NK-92 treated with Interleukin-12 subunit alpha and Interleukin-12 subunit beta, amount 100 ng/mL, for 24 hours (cell line): Measurements from ENCODE around the gene SELENOF.

Experiments
- DNase-seq: peaks from one replicate; lab custom pipeline; 2025; lab: John Stamatoyannopoulos, UW

Gene SELENOF

GRCh38 chr1:86913896-86914600, at the start of gene SELENOF:
Gene SELENOF, minus strand, starts transcription at chr1:86914126. Its CDS starts 15 bp downstream, at chr1:86914111.
- DNase-seq: peak; percentile 96

DNA sequence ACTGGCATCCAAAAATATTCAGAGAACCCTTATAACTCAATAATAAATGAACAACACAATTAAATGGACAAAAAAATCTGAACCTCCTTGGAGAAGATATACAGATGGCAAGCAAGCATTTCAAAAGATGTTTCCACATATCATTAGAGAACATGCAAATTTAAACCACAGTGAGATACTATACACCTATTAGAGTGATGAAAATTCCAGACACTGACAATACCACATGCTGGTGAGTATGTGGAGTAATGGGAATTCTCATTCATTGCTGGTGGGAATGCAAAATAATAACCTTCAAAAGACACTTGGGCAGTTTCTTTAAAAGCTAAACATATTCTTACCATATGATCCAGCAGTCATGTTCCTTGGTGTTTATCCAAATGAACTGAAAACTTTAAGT, 46.6 kb upstream of the SELENOF start:
- no peak for DNase-seq

DNA sequence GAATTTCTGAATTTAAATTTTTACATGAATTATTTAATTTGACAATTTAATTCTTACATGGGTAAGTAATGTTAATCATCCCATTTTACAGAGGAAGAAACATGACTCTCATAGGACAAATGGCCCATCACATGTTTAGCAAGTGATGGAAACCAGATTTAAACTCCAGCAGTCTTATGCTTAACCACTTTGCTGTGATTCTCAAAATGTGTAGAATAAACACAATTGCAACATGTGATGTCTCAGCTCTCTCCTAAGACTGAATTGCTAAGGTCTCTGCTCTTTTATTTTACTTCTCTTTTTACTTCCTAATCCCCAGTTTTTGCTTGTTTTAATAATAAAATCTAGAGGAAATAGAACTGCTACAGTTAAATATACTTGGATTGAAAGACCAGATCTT, 43.3 kb upstream of the SELENOF start:
- DNase-seq: no peak

- DNase-seq: no peak
These were observed 42.3 kb upstream of the SELENOF start for GRCh38 chr1:86956221-86956620.

GRCh38 chr1:86955678-86956077, 41.8 kb upstream of the SELENOF start:
- no peak for DNase-seq

- DNase-seq: no peak
These were observed 39.2 kb upstream of the SELENOF start for GRCh38 chr1:86953167-86953566.

GRCh38 chr1:86951430-86951829, 37.5 kb upstream of the SELENOF start:
- no peak for DNase-seq

- DNase-seq: no peak
These were observed 36.9 kb upstream of the SELENOF start for GRCh38 chr1:86950712-86951419.

DNA sequence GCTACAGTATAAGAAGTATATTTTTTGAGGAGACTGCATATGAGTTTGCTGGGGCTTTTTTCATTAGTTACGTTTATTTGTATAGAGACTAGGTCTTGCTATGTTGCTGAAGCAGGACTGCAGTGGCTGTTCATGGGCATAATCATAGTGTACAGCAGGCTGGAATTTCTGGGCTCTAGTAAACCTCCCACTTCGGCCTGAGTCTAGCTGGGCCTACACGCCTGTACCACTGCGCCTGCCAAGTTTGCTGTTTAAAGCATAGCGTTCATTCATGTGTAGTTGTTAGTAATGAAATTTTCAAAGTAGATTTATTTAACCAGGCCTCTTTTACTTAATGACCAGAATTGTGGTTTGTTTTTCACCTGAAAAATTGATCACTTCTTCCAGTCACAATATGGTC, 34.3 kb upstream of the SELENOF start:
- DNase-seq: no peak

GRCh38 chr1:86942743-86943142, 28.8 kb upstream of the SELENOF start:
- DNase-seq: no peak

GRCh38 chr1:86942042-86942441, 28.1 kb upstream of the SELENOF start:
- DNase-seq: no peak

DNA sequence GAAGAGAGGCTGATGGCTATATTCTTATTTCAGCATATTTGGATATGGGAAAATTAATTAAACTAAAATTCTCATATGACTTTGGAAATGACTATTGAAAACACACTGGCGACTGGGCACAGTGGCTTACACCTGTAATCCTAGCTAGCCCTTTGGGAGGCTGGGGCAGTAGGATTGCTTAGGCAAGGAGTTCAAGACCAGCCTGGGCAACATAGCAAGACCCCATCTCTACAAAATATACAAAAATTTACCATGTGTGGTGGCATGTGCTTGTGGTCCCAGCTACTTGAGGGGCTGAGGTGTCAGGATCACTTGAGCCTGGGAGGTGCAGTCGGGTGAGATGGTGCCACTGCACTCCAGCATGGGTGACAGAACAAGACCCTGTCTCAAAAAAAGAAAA, 26.7 kb upstream of the SELENOF start:
- DNase-seq: no peak

DNA sequence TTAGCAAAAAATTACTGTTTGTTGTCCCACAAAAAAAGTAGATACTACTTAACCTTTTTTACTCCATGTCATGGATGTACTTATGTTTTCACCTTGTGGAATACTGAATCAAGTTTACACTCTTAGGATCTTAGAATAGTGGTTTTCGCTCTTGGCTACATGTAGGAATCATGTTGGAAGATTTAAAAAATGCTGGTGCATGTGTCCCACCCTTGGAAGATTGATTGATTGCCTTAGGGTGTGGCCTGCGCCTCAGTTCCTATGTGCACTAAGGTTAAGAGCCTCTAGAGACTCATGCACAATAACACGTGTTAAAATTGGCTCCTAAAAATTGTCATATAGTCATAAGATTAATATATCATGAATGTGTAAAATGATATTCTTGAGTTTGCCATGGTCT, 25.5 kb upstream of the SELENOF start:
- no peak for DNase-seq

DNA sequence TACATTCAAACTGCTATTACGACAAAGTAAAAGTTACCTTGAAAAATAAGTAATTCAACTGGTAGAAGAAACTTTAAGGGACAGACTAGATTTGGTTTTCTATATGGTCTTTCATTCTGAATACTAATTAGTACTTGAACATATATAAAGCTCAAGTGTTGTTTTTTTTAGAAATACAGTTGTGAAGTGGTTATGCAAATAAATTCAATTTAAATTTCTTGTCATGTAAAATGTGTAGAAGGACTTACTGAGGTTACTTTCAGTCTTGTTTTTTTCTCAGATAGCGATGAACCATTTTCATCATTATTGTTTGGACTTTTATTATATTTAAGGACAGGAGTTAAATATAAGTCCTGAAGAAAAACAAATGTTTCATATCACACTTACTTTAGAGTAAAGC, 24.9 kb upstream of the SELENOF start:
- DNase-seq: no peak

DNA sequence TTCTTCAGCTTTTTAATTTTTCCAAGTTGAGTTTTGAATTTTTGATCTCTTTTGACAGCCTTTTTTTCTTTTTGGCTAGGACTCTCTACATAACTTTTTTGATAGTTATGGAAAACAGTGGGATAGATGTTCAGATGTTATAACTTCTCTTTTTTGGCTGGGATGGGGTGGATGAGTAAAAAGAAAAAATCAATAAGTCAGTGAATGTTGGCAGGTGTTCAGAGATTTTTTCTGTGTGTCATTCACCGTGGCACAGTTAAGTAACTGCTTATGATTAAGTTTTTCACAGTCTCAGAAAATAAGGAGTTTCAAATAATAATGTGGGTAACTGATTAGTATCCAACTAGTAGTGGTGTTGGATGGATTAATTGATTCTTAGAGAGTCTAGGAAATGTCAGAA, 24.5 kb upstream of the SELENOF start:
- no peak for DNase-seq

DNA sequence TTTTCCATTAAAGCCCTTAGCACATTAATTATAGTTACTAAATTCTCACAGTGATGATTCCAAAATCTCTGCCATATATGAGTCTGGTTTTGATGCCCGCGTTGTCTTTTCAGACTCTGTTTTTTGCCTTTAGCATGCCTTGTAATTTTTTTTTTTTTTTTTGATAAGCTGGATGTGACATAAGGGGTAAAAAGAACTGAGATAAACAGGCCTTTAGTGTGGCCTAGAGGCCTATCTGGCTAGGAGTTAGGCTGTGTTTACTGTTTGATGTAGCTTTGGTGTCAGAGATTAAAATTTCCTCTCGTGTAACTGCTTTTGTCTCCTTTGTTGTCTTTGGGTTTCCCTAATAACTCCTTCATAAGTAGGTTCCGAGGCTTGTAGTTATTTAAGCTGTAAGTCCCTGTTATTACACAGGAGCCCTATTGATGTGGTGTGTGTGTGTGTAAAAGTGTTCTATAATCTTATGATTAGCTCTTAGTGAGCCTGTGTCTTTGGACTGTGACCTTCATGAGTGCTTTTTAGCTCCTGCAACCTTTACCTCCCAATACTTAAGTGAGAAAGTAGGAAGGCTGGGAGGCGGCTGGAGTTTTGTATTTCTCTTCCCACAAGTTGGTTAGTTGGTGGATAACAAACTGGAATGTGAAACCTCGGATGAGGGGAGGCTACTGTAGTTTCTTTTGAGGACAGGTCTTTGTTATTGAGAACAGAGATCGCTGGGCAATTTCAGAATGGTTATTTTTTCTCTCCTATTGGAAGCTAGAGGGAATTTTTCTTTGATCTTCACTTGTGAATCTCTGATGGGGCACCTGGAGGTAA, 19.8 kb upstream of the SELENOF start:
- DNase-seq: no peak

- DNase-seq: no peak
These were observed 19.1 kb upstream of the SELENOF start for GRCh38 chr1:86933051-86933450.

GRCh38 chr1:86928819-86929218, 14.9 kb upstream of the SELENOF start:
- DNase-seq: no peak

DNA sequence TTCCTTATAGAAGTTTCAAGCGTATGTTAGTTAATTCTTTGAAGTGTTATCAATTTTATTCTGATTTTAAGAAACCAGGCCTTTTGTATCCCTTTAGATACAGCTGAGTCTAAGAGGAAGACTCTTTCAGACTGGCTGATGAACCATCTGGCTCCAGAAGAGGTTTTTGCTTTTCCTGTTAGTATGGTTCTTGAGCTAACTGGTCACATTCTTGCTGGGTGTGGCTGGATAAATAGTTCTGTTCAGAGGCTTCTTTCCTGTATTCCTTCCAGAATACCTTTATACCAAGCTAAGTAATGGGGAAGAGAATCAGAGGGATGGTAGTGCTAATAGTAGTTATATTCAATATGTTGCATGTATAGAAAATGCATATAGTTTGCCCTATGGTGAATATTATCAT, 13.0 kb upstream of the SELENOF start:
- DNase-seq: no peak

GRCh38 chr1:86925742-86926141, 11.8 kb upstream of the SELENOF start:
- DNase-seq: no peak

- no peak for DNase-seq
These were observed 10.5 kb upstream of the SELENOF start for GRCh38 chr1:86924324-86924960.

DNA sequence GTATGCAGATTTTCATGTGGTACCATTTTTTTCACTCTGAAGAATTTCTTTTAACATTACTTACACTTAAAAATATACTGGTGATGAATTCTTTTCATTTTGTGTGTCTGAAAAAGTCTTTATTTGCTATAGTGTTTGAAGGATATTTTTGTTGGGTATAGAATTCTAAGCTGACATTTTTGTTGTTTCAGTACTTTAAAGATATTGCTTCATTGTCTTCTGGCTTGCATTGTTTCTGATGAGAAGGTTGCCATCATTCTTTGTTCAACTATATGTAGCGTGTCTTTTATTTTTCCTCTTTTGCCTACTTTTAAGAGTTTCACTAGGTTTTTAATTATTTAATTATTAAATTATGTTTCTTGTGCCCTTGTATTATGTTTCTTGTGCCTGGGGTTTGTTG, 8.5 kb upstream of the SELENOF start:
- DNase-seq: no peak
